K562 (cell line): ENCODE results near the gene GLDC. TPM values are rescaled to one million over a fixed set of nuclear protein-coding genes. Genes with fewer than 3 reads are reported as not detected.

ENCODE experiments used
- ATAC-seq: fragments of 200-7000 bp; cut with Tn5 transposase; 3 replicates; pipeline ENCODE4 v1.9.1; 2020; ENCODE audit warnings: moderate library complexity
- BruUV-seq: library from RNA; stranded (reverse); fragments of 400-500 nt; replicated peaks from 2 replicates; lab custom pipeline; 2021; lab: Mats Ljungman, UMichigan
- CTCF ChIA-PET: fragments of 300-600 bp; formaldehyde crosslinking; extraction: SDS; loops from one replicate; lab custom pipeline; 2021; ENCODE audit warnings: low intra/inter-chr PET ratio; lab: Yijun Ruan, JAX
- POLR2A ChIA-PET: fragments of 300-600, 350-650 bp; sonication (Branson Sonifier 250); formaldehyde crosslinking; extraction: SDS; loops from one replicate; lab custom pipeline; 2021; ENCODE audit warnings: antibody characterized with exemption, inconsistent platforms; lab: Yijun Ruan, JAX
- DNase-seq, 4 experiments: peaks; one replicate each; pipeline versions ENCODE4 v3.0.0 to v3.0.0-alpha.2; 2011 to 2018; ENCODE audit warnings: low spot score in 3 of 4, mixed read lengths in 3 of 4; ENCODE audit errors: extremely low read depth in 1 of 4
- FAIRE-seq: peaks from 2 replicates; lab custom pipeline; 2011; peaks lifted over from hg19 to GRCh38; lab: Jason Lieb, UNC
- H2AFZ ChIP-seq: 2 replicates; pipeline ENCODE4 v1.6.0; 2011; ENCODE audit warnings: low read depth, low read length, control low read depth, inconsistent platforms
- H3K27ac ChIP-seq: fragments of 200-600 bp; 3 replicates; pipeline ENCODE4 v1.8.0; 2011; ENCODE audit warnings: low read depth, mild to moderate bottlenecking, control low read depth, inconsistent platforms, low read length, moderate library complexity, mixed read lengths; ENCODE audit errors: extremely low read depth
- H3K27me3 ChIP-seq, 2 experiments: fragments of 300-600 bp in 1 of 2; 2 replicates in 1 of 2; 3 replicates in 1 of 2; pipeline versions ENCODE4 v1.6.0 to v1.8.0; 2011; ENCODE audit warnings: inconsistent platforms in 2 of 2, low read length in 2 of 2, mild to moderate bottlenecking in 1 of 2, mixed read lengths in 1 of 2, moderate library complexity in 1 of 2; ENCODE audit not compliant: control insufficient read depth in 2 of 2, insufficient read depth in 2 of 2
- H3K36me3 ChIP-seq: fragments of 300-600 bp; 3 replicates; pipeline ENCODE4 v1.8.0; 2011; ENCODE audit warnings: mild to moderate bottlenecking, low read length, inconsistent platforms; ENCODE audit not compliant: control insufficient read depth, insufficient read depth
- H3K4me1 ChIP-seq, 2 experiments: fragments of 200-600 bp in 1 of 2; replicated peaks in 1 of 2; 2 replicates in 1 of 2; 3 replicates in 1 of 2; pipeline versions ENCODE4 v1.5.1 to v1.8.0; 2011; ENCODE audit warnings: inconsistent platforms in 2 of 2, low read length in 2 of 2, mild to moderate bottlenecking in 1 of 2, mixed read lengths in 1 of 2, moderate library complexity in 1 of 2; ENCODE audit not compliant: control insufficient read depth in 2 of 2, insufficient read depth in 2 of 2
- H3K4me2 ChIP-seq: 2 replicates; pipeline ENCODE4 v1.6.1; 2011; ENCODE audit warnings: low read length, control low read depth, inconsistent platforms, mixed read lengths; ENCODE audit not compliant: insufficient read depth
- H3K4me3 ChIP-seq: fragments of 200-600 bp; sonication (generic), shearing (Covaris generic); 2 replicates; pipeline ENCODE4 v1.5.1; 2016; ENCODE audit warnings: control low read depth, inconsistent platforms
- H3K79me2 ChIP-seq: fragments of 200-600 bp; 3 replicates; pipeline ENCODE4 v1.8.0; 2011; ENCODE audit warnings: low read length, inconsistent platforms; ENCODE audit not compliant: control insufficient read depth, insufficient read depth
- H3K9ac ChIP-seq, 2 experiments: 2 replicates each; pipeline versions ENCODE4 v1.6.0 to v1.6.1; 2011; ENCODE audit warnings: low read depth in 2 of 2, low read length in 2 of 2, control low read depth in 1 of 2, inconsistent platforms in 1 of 2, mild to moderate bottlenecking in 1 of 2, mixed read lengths in 1 of 2; ENCODE audit not compliant: insufficient read depth in 1 of 2
- H3K9me1 ChIP-seq: one replicate; pipeline ENCODE4 v1.6.0; 2011; ENCODE audit warnings: inconsistent platforms, mild to moderate bottlenecking, low read length, moderate library complexity; ENCODE audit not compliant: control insufficient read depth, insufficient read depth
- H3K9me3 ChIP-seq: replicated peaks from 2 replicates; pipeline ENCODE4 v1.5.1; 2011; ENCODE audit warnings: low read depth, low read length, inconsistent platforms; ENCODE audit not compliant: control insufficient read depth, insufficient read depth
- H4K20me1 ChIP-seq: replicated peaks from 2 replicates; pipeline ENCODE4 v1.6.1; 2011; ENCODE audit warnings: low read length, inconsistent platforms, mixed read lengths; ENCODE audit not compliant: control insufficient read depth, insufficient read depth
- NFATC3 ChIP-seq: fragments of 450-650 bp; IDR thresholded peaks from 2 replicates; pipeline ENCODE4 v1.6.1; 2017; ENCODE audit warnings: mild to moderate bottlenecking
- NFE2L1 ChIP-seq: fragments of 450-650 bp; IDR thresholded peaks from 2 replicates; pipeline ENCODE4 v1.6.1; 2016; ENCODE audit warnings: missing genetic modification characterization, low read depth, mild to moderate bottlenecking, missing compliant biosample characterization, moderate library complexity, borderline replicate concordance
- RNF2 ChIP-seq: sonication (generic); IDR thresholded peaks from 2 replicates; pipeline ENCODE4 v1.6.1; 2016
- ZNF77 ChIP-seq: fragments of 250-450 bp; sonication (Bioruptor Pico); IDR thresholded peaks from 2 replicates; pipeline ENCODE4 v1.5.0; 2020
- WGBS: fragments of 100-300 bp; shearing (Covaris generic); methylation state at CpG from one replicate; pipeline ENCODE4 v1.1.6; 2016; ENCODE audit warnings: low coverage, mixed read lengths; ENCODE audit not compliant: insufficient coverage; ENCODE audit errors: missing lambda C conversion rate; 5-methylcytosine and 5-hydroxymethylcytosine counted together
- in situ Hi-C: fragments of 300-500 bp; cut with MboI; formaldehyde crosslinking; loops from 4 replicates; pipeline ENCODE4 v1.15.0; 2018; ENCODE audit warnings: inconsistent platforms, mixed read lengths
- intact Hi-C: fragments of 100-400 bp; cut with micrococcal nuclease; formaldehyde crosslinking; loops from 2 replicates; pipeline ENCODE4 v1.14.2; 2022
- polyA plus RNA-seq, 8 experiments: library from polyadenylated mRNA; depleted of rRNA in 4 of 8; stranded (reverse) in 5 of 8; unstranded in 3 of 8; fragments of >200 nt; fragmentation: Nextera tagmentation in 2 of 8; fragmentation: Illumina TruSeq in 1 of 8; extraction: Ambion mirVana in 2 of 8; extraction: Trizol in 1 of 8; gene quantifications; 2 replicates each; pipeline versions ENCODE4 v1.2.1 to v1.2.3, GENCODE V29; 2011 to 2014; ENCODE audit warnings: inconsistent platforms in 1 of 8, missing spikeins in 1 of 8
- total RNA-seq, 7 experiments: library from RNA; depleted of rRNA in 6 of 7; stranded (reverse); fragments of >200 nt in 6 of 7; fragmentation: Illumina TruSeq in 2 of 7; extraction: Trizol in 2 of 7; gene quantifications; 2 replicates each; pipeline versions ENCODE4 v1.2.1 to v1.2.3, GENCODE V29; 2011 to 2021; ENCODE audit warnings: low replicate concordance in 1 of 7
- TF ChIP-seq, protein P1 (sequence below): fragments of 250-450 bp; sonication (Bioruptor Pico); IDR thresholded peaks from 2 replicates; pipeline ENCODE4 v1.9.0; 2021; ENCODE audit warnings: mild to moderate bottlenecking, inconsistent platforms
- TF ChIP-seq, protein P2 (sequence below): IDR thresholded peaks from 2 replicates; pipeline ENCODE4 v1.6.1; 2011; ENCODE audit warnings: borderline replicate concordance, low read depth, mild to moderate bottlenecking, moderate library complexity, low read length; ENCODE audit not compliant: insufficient read depth, poor library complexity, severe bottlenecking

Gene GLDC
- total and polyA plus RNA-seq, 9 of the 15 experiments (the other 6 are each of a cell fraction or from before 2014, with no cell fraction given) = 0.03 to 0.27 (median 0.08) TPM; not detected in 6

DNA sequence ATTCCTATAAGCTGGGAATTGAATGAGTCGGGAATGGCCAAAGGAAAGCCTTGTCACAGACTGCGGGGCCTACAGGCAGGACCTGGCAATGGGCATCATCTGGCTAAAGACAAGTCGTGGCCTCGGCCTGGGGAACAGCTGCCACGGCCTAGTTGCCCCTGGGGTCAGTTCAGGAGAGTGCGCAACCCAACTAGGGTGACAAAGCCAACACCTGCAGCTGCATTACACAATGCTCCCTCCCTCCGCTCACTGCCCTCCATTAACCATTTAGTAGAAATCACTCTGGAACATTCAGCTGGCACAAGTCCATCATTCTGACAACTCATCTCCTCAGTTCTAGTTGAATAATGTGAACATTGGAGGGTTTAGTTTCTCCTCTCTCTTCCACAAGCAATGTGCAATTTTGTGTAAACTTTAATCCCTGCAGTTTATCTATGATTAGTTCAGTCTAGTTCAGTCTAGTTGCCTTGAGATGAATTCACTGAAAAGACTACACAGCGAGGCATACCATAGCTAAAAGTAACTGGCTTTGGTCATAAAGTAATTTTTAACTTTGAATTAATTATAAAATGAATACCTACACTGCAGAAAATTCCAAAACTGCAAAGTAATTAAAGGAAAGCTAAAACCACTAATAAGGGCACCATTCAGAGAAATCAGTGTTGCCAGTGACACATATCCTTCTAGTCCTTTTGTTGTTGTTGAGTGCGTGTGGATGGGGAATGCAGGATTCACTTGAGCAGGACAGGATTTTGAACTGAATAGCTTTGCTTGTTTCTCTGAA is 5.1 kb downstream of the GLDC start:
- POLR2A ChIA-PET = interaction anchor here (0.6 kb wide), 1 partner anchor 1181 kb away, joined by 3 read pairs; no protein-coding TSS in a partner anchor
- FAIRE-seq (no peak), ATAC-seq (no peak), DNase-seq (no peak)
- BruUV-seq = no TSS peak
- intact Hi-C loops (no loop called here), in situ Hi-C loops (no loop called here)
- no peaks in the 10 kb centered on the region for H3K79me2 ChIP-seq
- H4K20me1 ChIP-seq = no peaks in the 10 kb centered on the region
- H3K36me3 ChIP-seq = no peaks in the 10 kb centered on the region
- H3K4me1 ChIP-seq = 0 out of 5 replicates have a peak, but pooled peaks cover 0 to under 1% of the 10 kb centered on the region in 2 experiments
- no peak overlapping the region for H3K4me3 ChIP-seq
- TF ChIP-seq, protein P1, sequence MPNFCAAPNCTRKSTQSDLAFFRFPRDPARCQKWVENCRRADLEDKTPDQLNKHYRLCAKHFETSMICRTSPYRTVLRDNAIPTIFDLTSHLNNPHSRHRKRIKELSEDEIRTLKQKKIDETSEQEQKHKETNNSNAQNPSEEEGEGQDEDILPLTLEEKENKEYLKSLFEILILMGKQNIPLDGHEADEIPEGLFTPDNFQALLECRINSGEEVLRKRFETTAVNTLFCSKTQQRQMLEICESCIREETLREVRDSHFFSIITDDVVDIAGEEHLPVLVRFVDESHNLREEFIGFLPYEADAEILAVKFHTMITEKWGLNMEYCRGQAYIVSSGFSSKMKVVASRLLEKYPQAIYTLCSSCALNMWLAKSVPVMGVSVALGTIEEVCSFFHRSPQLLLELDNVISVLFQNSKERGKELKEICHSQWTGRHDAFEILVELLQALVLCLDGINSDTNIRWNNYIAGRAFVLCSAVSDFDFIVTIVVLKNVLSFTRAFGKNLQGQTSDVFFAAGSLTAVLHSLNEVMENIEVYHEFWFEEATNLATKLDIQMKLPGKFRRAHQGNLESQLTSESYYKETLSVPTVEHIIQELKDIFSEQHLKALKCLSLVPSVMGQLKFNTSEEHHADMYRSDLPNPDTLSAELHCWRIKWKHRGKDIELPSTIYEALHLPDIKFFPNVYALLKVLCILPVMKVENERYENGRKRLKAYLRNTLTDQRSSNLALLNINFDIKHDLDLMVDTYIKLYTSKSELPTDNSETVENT (CRISPR knock-in tag) = no peak
- no peak for TF ChIP-seq ZNF77 (CRISPR knock-in tag)
- TF ChIP-seq, protein P2, sequence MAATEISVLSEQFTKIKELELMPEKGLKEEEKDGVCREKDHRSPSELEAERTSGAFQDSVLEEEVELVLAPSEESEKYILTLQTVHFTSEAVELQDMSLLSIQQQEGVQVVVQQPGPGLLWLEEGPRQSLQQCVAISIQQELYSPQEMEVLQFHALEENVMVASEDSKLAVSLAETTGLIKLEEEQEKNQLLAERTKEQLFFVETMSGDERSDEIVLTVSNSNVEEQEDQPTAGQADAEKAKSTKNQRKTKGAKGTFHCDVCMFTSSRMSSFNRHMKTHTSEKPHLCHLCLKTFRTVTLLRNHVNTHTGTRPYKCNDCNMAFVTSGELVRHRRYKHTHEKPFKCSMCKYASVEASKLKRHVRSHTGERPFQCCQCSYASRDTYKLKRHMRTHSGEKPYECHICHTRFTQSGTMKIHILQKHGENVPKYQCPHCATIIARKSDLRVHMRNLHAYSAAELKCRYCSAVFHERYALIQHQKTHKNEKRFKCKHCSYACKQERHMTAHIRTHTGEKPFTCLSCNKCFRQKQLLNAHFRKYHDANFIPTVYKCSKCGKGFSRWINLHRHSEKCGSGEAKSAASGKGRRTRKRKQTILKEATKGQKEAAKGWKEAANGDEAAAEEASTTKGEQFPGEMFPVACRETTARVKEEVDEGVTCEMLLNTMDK = no peak
- TF ChIP-seq RNF2 = no peak
- no peak for TF ChIP-seq NFE2L1 (tag)
- TF ChIP-seq NFATC3 = no peak
- 21% methylated on average over 8 of the region's 9 CpGs for WGBS
- no peak overlapping the region for H3K27ac ChIP-seq
- H3K27me3 ChIP-seq = peaks cover 7 to 28% of the 10 kb centered on the region in 2 experiments; a peak in 2 of 5 replicates
- no peaks in the 10 kb centered on the region for H3K9me1 ChIP-seq
- CTCF ChIA-PET = no interaction called here
- H3K4me2 ChIP-seq = no peak overlapping the region
- H3K9ac ChIP-seq = no peak overlapping the region
- H2AFZ ChIP-seq = no peak overlapping the region
- no peaks in the 10 kb centered on the region for H3K9me3 ChIP-seq
